ENCODE data around the gene WDR31.

The WDR31 gene

DNA sequence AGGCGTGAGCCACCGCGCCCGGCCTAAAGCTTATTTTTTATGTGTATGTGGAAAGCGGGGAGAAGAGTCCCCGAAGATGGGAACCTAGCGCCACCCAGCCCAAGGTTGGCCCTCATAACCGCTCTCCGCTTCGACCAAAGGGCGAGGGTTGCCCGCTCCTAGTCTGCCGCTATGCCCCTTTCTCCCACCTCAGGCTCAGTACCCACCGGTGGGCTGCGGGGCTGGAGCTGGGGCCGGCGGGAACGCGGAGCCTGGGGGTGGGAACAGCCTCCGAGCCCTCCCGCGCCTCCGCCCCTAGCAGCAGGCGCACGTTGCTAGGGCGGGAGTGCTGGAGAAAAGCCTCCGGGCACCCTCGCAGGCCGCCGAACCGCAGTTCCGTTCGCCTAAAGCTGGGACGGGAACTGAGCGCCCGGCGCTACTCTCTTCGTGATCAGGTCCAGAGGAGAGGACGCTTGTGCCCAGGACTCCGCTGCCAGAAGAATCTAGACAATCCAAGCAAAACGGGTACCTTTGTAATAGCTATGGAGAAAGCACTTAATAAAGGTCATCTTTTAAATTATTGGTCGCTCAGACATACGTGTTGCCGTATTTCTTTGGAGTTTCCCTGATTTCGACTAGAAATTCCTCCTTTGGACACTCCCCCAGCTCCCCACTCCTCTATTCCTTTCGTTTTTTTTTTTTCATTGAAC lies at the start of gene WDR31:
WDR31 (minus strand) TSS at position 265 of the 689 bp plus-strand sequence. CDS start 8,253 bp downstream, outside the sequence.
- TF ChIP-seq TCF12 (IDR thresholded peaks at IDR 0.05; ENCODE audit: low read depth): peak; percentile 66
- no peak for TF ChIP-seq TEAD4 (IDR thresholded peaks at IDR 0.05)
- TF ChIP-seq YY1 (IDR thresholded peaks at IDR 0.05; ENCODE audit: low read depth): peak; percentile 75; the same call in 1 of the 2 replicates
- TF ChIP-seq, protein P1, sequence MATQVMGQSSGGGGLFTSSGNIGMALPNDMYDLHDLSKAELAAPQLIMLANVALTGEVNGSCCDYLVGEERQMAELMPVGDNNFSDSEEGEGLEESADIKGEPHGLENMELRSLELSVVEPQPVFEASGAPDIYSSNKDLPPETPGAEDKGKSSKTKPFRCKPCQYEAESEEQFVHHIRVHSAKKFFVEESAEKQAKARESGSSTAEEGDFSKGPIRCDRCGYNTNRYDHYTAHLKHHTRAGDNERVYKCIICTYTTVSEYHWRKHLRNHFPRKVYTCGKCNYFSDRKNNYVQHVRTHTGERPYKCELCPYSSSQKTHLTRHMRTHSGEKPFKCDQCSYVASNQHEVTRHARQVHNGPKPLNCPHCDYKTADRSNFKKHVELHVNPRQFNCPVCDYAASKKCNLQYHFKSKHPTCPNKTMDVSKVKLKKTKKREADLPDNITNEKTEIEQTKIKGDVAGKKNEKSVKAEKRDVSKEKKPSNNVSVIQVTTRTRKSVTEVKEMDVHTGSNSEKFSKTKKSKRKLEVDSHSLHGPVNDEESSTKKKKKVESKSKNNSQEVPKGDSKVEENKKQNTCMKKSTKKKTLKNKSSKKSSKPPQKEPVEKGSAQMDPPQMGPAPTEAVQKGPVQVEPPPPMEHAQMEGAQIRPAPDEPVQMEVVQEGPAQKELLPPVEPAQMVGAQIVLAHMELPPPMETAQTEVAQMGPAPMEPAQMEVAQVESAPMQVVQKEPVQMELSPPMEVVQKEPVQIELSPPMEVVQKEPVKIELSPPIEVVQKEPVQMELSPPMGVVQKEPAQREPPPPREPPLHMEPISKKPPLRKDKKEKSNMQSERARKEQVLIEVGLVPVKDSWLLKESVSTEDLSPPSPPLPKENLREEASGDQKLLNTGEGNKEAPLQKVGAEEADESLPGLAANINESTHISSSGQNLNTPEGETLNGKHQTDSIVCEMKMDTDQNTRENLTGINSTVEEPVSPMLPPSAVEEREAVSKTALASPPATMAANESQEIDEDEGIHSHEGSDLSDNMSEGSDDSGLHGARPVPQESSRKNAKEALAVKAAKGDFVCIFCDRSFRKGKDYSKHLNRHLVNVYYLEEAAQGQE (IDR thresholded peaks at IDR 0.05; ENCODE audit: low read depth): no peak
- no peak for TF ChIP-seq NFIC (IDR thresholded peaks at IDR 0.05)
- TF ChIP-seq EP300 (IDR thresholded peaks at IDR 0.05; ENCODE audit: borderline replicate concordance): 0 out of 2 replicates have a peak, but pooled peaks have one; percentile 42
- TF ChIP-seq CEBPB (IDR thresholded peaks at IDR 0.05): no peak
- peak; percentile 98 for TF ChIP-seq ZBTB7A (IDR thresholded peaks at IDR 0.05; ENCODE audit: low read depth)
- TF ChIP-seq EGR1 (IDR thresholded peaks at IDR 0.05): no peak
- no peak for TF ChIP-seq CREB1 (IDR thresholded peaks at IDR 0.05; ENCODE audit: low read depth)
- TF ChIP-seq TAF1 (IDR thresholded peaks at IDR 0.05; ENCODE audit: low read depth): peak; percentile 80
- TF ChIP-seq, protein P2, sequence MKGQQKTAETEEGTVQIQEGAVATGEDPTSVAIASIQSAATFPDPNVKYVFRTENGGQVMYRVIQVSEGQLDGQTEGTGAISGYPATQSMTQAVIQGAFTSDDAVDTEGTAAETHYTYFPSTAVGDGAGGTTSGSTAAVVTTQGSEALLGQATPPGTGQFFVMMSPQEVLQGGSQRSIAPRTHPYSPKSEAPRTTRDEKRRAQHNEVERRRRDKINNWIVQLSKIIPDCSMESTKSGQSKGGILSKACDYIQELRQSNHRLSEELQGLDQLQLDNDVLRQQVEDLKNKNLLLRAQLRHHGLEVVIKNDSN (IDR thresholded peaks at IDR 0.05): peak; percentile 68
- TF ChIP-seq FOXM1 (IDR thresholded peaks at IDR 0.05; ENCODE audit: borderline replicate concordance, low read depth): no peak
- TF ChIP-seq, protein P3, sequence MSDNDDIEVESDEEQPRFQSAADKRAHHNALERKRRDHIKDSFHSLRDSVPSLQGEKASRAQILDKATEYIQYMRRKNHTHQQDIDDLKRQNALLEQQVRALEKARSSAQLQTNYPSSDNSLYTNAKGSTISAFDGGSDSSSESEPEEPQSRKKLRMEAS (IDR thresholded peaks at IDR 0.05): peak; percentile 81
- TF ChIP-seq RAD21 (IDR thresholded peaks at IDR 0.05; ENCODE audit: low read depth): no peak

DNA sequence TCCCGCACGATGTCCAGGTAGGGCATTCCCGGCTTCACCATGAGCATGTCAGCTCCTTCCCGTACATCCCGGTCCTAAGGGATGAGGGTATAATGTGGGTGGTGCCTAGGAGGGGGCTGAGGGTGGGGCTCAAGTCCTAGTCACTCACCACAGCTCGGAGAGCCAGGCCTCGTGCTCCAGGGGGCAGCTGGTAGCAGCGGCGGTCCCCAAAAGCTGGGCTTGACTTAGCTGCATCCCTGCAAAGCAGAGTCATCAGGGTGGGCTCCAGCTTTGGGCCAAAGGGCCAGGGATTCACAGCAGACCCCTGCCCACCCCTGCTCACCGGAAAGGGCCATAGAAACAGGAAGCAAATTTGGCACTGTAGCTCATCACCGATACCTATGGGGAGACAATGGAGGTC lies 49.4 kb upstream of the WDR31 start:
- TF ChIP-seq NFIC (IDR thresholded peaks at IDR 0.05) (no peak), ZBTB7A (IDR thresholded peaks at IDR 0.05; ENCODE audit: low read depth) (no peak), FOXM1 (IDR thresholded peaks at IDR 0.05; ENCODE audit: borderline replicate concordance, low read depth) (no peak), EP300 (IDR thresholded peaks at IDR 0.05; ENCODE audit: borderline replicate concordance) (no peak), TAF1 (IDR thresholded peaks at IDR 0.05; ENCODE audit: low read depth) (no peak), EGR1 (IDR thresholded peaks at IDR 0.05) (no peak), CEBPB (IDR thresholded peaks at IDR 0.05) (no peak), TCF12 (IDR thresholded peaks at IDR 0.05; ENCODE audit: low read depth) (no peak), RAD21 (IDR thresholded peaks at IDR 0.05; ENCODE audit: low read depth) (no peak), YY1 (IDR thresholded peaks at IDR 0.05; ENCODE audit: low read depth) (no peak), CREB1 (IDR thresholded peaks at IDR 0.05; ENCODE audit: low read depth) (no peak)
- TF ChIP-seq, protein P2 (IDR thresholded peaks at IDR 0.05): no peak
- TF ChIP-seq, protein P3 (IDR thresholded peaks at IDR 0.05): no peak
- TF ChIP-seq, protein P1 (IDR thresholded peaks at IDR 0.05; ENCODE audit: low read depth): no peak

DNA sequence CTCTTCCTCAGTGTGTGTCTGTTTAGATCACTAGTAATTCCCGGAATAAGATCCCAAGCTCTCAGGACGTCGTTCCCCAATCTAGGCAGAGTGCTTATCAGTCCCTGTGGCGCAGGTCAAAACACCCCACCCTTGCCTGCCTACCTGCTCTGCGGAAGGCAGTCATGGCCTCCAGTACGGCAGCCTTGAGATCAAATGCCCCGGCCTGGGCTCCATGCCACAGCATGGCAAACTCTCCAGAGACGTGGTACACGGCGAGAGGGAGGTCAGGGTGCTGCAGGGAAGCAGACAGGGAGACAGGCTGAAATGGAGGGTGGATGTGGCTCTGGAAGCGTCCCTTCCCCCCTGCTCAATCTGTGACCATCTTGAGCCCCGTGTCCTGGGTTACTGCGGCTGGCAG lies 48.8 kb upstream of the WDR31 start:
- TF ChIP-seq, protein P3 (IDR thresholded peaks at IDR 0.05): no peak
- TF ChIP-seq NFIC (IDR thresholded peaks at IDR 0.05) (no peak), RAD21 (IDR thresholded peaks at IDR 0.05; ENCODE audit: low read depth) (no peak)
- TF ChIP-seq, protein P2 (IDR thresholded peaks at IDR 0.05): no peak

DNA sequence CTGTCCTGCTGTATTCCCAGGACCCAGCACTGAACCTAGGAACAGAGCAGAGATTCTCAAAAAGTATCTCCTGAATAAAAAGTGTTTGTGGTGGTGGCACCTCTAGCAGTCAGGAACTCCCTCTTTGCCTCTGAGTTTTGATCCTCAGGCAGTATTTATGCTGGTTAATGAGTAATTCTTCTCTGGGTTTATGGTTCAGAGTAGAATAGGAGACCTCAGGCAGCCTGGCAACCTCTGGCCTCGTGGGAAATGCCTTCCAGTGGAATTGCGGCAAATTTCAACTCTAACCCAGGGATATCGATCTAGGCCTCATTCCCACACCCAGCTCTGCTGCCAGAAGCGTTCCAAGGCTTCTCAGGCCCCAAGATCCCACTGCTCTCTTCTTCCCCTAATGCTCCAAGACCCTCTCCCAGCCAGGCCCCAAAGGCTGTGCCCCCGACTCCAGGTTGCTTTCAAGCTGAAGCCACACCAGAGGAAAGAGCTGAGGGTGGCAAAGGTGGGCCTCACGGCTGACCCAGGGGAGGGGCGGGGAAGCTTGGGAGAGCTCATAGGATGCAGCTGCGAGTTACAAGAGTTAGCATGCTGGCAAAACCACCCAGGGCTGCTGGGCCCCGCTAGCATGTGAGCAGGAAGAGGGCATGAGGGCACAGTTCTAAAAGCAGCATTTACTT lies 47.6 kb upstream of the WDR31 start:
- TF ChIP-seq ZBTB7A (IDR thresholded peaks at IDR 0.05; ENCODE audit: low read depth) (no peak), CREB1 (IDR thresholded peaks at IDR 0.05; ENCODE audit: low read depth) (no peak), RAD21 (IDR thresholded peaks at IDR 0.05; ENCODE audit: low read depth) (no peak), NFIC (IDR thresholded peaks at IDR 0.05) (no peak)
- TF ChIP-seq, protein P1 (IDR thresholded peaks at IDR 0.05; ENCODE audit: low read depth): no peak
- TF ChIP-seq, protein P2 (IDR thresholded peaks at IDR 0.05): no peak
